HepG2 (cell line): ENCODE data around the gene MRPL2. TPM values are rescaled to one million over a fixed set of nuclear protein-coding genes. Genes with fewer than 3 reads are reported as not detected.

Experiments used
- ATAC-seq: fragments of 200-7000 bp; cut with Tn5 transposase; 3 replicates; pipeline ENCODE4 v1.9.1; 2020; ENCODE audit warnings: mild to moderate bottlenecking, moderate library complexity
- BruUV-seq: library from RNA; stranded (reverse); fragments of 400-500 nt; replicated peaks from 2 replicates; lab custom pipeline; 2021; lab: Mats Ljungman, UMichigan
- CTCF ChIA-PET: fragments of 300-600 bp; formaldehyde crosslinking; extraction: SDS; loops from one replicate; lab custom pipeline; 2021; ENCODE audit warnings: low total read pairs, inconsistent platforms, low intra/inter-chr PET ratio; lab: Yijun Ruan, JAX
- POLR2A ChIA-PET: fragments of 350-600 bp; sonication (Branson Sonifier 250); formaldehyde crosslinking; loops from one replicate; lab custom pipeline; 2020; ENCODE audit warnings: antibody characterized with exemption, inconsistent platforms; lab: Yijun Ruan, JAX
- DNase-seq: peaks from one replicate; pipeline ENCODE4 v3.0.0-alpha.2; 2015; ENCODE audit warnings: low spot score
- FAIRE-seq: peaks from 3 replicates; lab custom pipeline; 2011; peaks lifted over from hg19 to GRCh38; lab: Jason Lieb, UNC
- H2AFZ ChIP-seq: one replicate; pipeline ENCODE4 v1.6.1; 2011; ENCODE audit warnings: low read length, inconsistent platforms
- H3K27ac ChIP-seq: fragments of 300-600 bp; 3 replicates; pipeline ENCODE4 v1.8.0; 2011; ENCODE audit warnings: mixed run types, mild to moderate bottlenecking, mixed read lengths, low read length, inconsistent platforms; ENCODE audit not compliant: insufficient read depth; ENCODE audit errors: extremely low read length
- H3K27me3 ChIP-seq, 2 experiments: fragments of 200-600 bp in 1 of 2; 2 replicates in 1 of 2; 3 replicates in 1 of 2; pipeline versions ENCODE4 v1.6.0 to v1.8.0; 2011; ENCODE audit warnings: low read length in 2 of 2, mild to moderate bottlenecking in 2 of 2, moderate library complexity in 2 of 2, inconsistent platforms in 1 of 2; ENCODE audit not compliant: insufficient read depth in 2 of 2, control insufficient read depth in 1 of 2
- H3K36me3 ChIP-seq, 2 experiments: fragments of 200-600 bp in 1 of 2; replicated peaks in 1 of 2; 2 replicates in 1 of 2; 3 replicates in 1 of 2; pipeline versions ENCODE4 v1.5.1 to v1.8.0; 2011; ENCODE audit warnings: low read length in 2 of 2, inconsistent platforms in 1 of 2; ENCODE audit not compliant: insufficient read depth in 2 of 2, control insufficient read depth in 1 of 2
- H3K4me1 ChIP-seq: 2 replicates; pipeline ENCODE4 v1.5.1; 2012; ENCODE audit warnings: low read length, inconsistent platforms; ENCODE audit not compliant: insufficient read depth
- H3K4me2 ChIP-seq: 2 replicates; pipeline ENCODE4 v1.6.0; 2011; ENCODE audit warnings: low read depth, low read length, inconsistent platforms
- H3K4me3 ChIP-seq, 3 experiments: fragments of 200-600 bp in 1 of 3; sonication (generic), shearing (Covaris generic) in 1 of 3; replicated peaks in 1 of 3; 2 replicates each; pipeline ENCODE4 v1.5.1; 2011 to 2016; ENCODE audit warnings: low read length in 3 of 3, inconsistent platforms in 2 of 3, low read depth in 2 of 3, mild to moderate bottlenecking in 2 of 3, control low read depth in 1 of 3, mixed read lengths in 1 of 3; ENCODE audit not compliant: insufficient read depth in 1 of 3
- H3K79me2 ChIP-seq: one replicate; pipeline ENCODE4 v1.6.1; 2011; ENCODE audit warnings: low read length, inconsistent platforms; ENCODE audit not compliant: insufficient read depth
- H3K9ac ChIP-seq: 2 replicates; pipeline ENCODE4 v1.6.0; 2011; ENCODE audit warnings: mild to moderate bottlenecking, low read depth, low read length, inconsistent platforms; ENCODE audit not compliant: insufficient read depth
- H3K9me3 ChIP-seq: 2 replicates; pipeline ENCODE4 v1.5.1; 2012; ENCODE audit warnings: mild to moderate bottlenecking, low read length
- H4K20me1 ChIP-seq: 2 replicates; pipeline ENCODE4 v1.6.0; 2011; ENCODE audit warnings: inconsistent platforms, mild to moderate bottlenecking, low read length, moderate library complexity; ENCODE audit not compliant: insufficient read depth
- ATM ChIP-seq: fragments of 450-650 bp; IDR thresholded peaks from 2 replicates; pipeline ENCODE4 v1.7.1; 2017; ENCODE audit warnings: mild to moderate bottlenecking, borderline replicate concordance
- CCAR2 ChIP-seq: fragments of 200-400 bp; formaldehyde crosslinking; optimal IDR thresholded peaks from 2 replicates; pipeline ENCODE3; 2018; ENCODE audit warnings: low read depth, mild to moderate bottlenecking, low read length, moderate library complexity
- NFATC3 ChIP-seq: sonication (generic); formaldehyde crosslinking; IDR thresholded peaks from 2 replicates; pipeline ENCODE4 v1.5.1; 2020; ENCODE audit warnings: mild to moderate bottlenecking, missing genetic modification reagents
- PAF1 ChIP-seq: IDR thresholded peaks from 2 replicates; pipeline ENCODE4 v1.6.1; 2016; ENCODE audit warnings: missing genetic modification reagents, missing compliant biosample characterization
- SALL1 ChIP-seq: sonication (generic); formaldehyde crosslinking; IDR thresholded peaks from 2 replicates; pipeline ENCODE4 v1.8.0; 2022; ENCODE audit warnings: mild to moderate bottlenecking, missing genetic modification reagents
- SALL2 ChIP-seq: sonication (generic); formaldehyde crosslinking; IDR thresholded peaks from 2 replicates; pipeline ENCODE4 v1.8.1; 2023; ENCODE audit warnings: mild to moderate bottlenecking, missing genetic modification reagents, inconsistent platforms
- SNAI1 ChIP-seq: sonication (generic); formaldehyde crosslinking; IDR thresholded peaks from 2 replicates; pipeline ENCODE4 v1.5.0; 2020; ENCODE audit warnings: mild to moderate bottlenecking, missing genetic modification reagents, borderline replicate concordance
- ZC3H13 ChIP-seq: sonication (generic); formaldehyde crosslinking; IDR thresholded peaks from 2 replicates; pipeline ENCODE4 v1.8.1; 2023; ENCODE audit warnings: mild to moderate bottlenecking, missing genetic modification reagents, moderate library complexity
- ZNF567 ChIP-seq: sonication (generic); formaldehyde crosslinking; IDR thresholded peaks from 2 replicates; pipeline ENCODE4 v1.8.1; 2023; ENCODE audit warnings: mild to moderate bottlenecking, missing genetic modification reagents, borderline replicate concordance
- ZNF724P ChIP-seq: sonication (generic); formaldehyde crosslinking; IDR thresholded peaks from 2 replicates; pipeline ENCODE4 v1.8.0; 2022; ENCODE audit warnings: missing genetic modification reagents, borderline replicate concordance
- ZNF775 ChIP-seq: sonication (generic); formaldehyde crosslinking; IDR thresholded peaks from 2 replicates; pipeline ENCODE4 v1.4.0; 2020; ENCODE audit warnings: missing genetic modification reagents, mild to moderate bottlenecking, moderate library complexity, borderline replicate concordance
- ZNF782 ChIP-seq: sonication (generic); formaldehyde crosslinking; IDR thresholded peaks from 2 replicates; pipeline ENCODE4 v1.4.0; 2020; ENCODE audit warnings: missing genetic modification reagents, mild to moderate bottlenecking, borderline replicate concordance
- WGBS: methylation state at CpG from one replicate; pipeline ENCODE4 v1.1.6; 2017; ENCODE audit warnings: low lambda C conversion rate; 5-methylcytosine and 5-hydroxymethylcytosine counted together
- in situ Hi-C: cut with HindIII; loops from 2 replicates; pipeline ENCODE4 v1.10.0; 2017; ENCODE audit warnings: low pct_unique_long_range_greater_than_20kb; ENCODE audit not compliant: extremely low pct_ligation_motif_present
- intact Hi-C: fragments of 100-400 bp; cut with micrococcal nuclease; formaldehyde crosslinking; loops from one replicate; pipeline ENCODE4 v1.10.0; 2022; ENCODE audit not compliant: unreplicated experiment
- polyA plus RNA-seq, 8 experiments: library from polyadenylated mRNA; depleted of rRNA in 3 of 8; stranded (reverse) in 7 of 8; unstranded in 1 of 8; fragments of >200 nt; fragmentation: Illumina TruSeq in 4 of 8; extraction: Trizol in 4 of 8; gene quantifications; 2 replicates each; pipeline versions ENCODE4 v1.2.1 to v1.2.3, GENCODE V29; 2011 to 2016; ENCODE audit warnings: low read depth in 4 of 8, missing spikeins in 1 of 8, mixed read lengths in 1 of 8; ENCODE audit not compliant: insufficient read depth in 1 of 8
- total RNA-seq, 5 experiments: library from RNA; depleted of rRNA; stranded (reverse); fragments of >200 nt; fragmentation: Illumina TruSeq; extraction: Trizol; gene quantifications; 2 replicates each; pipeline ENCODE4 v1.2.3, GENCODE V29; 2016; ENCODE audit warnings: low read depth in 1 of 5
- TF ChIP-seq, protein P1 (sequence below): IDR thresholded peaks from 2 replicates; pipeline ENCODE4 v1.6.1; 2018; ENCODE audit warnings: missing genetic modification reagents
- TF ChIP-seq, protein P2 (sequence below): sonication (generic); formaldehyde crosslinking; IDR thresholded peaks from 2 replicates; pipeline ENCODE4 v1.8.1; 2022; ENCODE audit warnings: mild to moderate bottlenecking, missing genetic modification reagents
- TF ChIP-seq, protein P3 (sequence below): sonication (generic); formaldehyde crosslinking; IDR thresholded peaks from 2 replicates; pipeline ENCODE4 v1.8.1; 2023; ENCODE audit warnings: mild to moderate bottlenecking, missing genetic modification reagents
- TF ChIP-seq, protein P4 (sequence below): sonication (generic); formaldehyde crosslinking; IDR thresholded peaks from 2 replicates; pipeline ENCODE4 v1.8.1; 2022; ENCODE audit warnings: low read depth, mild to moderate bottlenecking, missing genetic modification reagents

The MRPL2 gene
- total and polyA plus RNA-seq, 2 of the 13 experiments (the other 11 are each of a cell fraction or from before 2014, with no cell fraction given), result 56.8 to 65.6 TPM

DNA sequence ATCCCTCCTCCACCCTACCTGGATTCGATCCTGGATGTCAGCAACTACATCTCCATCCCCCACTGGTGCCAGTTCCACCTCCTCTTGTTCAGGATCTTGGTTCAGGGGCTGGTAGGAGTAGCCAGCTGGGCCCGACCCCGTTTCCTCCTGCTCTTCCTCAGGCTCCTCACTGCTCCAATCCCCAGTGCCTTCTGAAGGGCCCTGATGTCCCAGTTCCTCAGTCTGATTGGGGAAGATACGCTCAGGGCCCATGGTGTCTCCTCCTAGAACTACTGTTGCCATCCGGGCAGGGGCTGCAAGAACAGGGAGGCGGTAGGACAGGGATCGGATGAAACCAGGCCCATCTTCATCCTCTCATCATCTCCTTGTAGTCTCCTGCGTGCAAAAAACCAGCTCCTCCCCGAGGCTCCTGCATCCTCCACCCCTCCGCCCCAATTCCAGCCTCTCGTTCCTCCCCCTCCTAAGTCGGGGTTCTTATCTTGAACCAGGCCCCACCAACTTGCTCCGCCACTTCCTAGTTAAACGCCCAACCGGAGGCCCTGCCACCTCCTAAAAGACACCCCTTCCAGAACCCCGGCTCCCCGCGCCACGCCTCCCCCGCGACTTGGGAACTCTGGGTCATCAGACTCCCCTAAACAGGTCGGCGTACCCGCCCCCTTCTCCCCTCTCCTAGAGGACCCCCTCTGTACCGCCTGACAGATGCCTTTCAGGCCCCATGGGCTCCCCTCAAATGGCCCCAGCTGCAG is 46.0 kb downstream of the MRPL2 start:
- H3K27me3 ChIP-seq, result no peaks in the 10 kb centered on the region; a peak in 1 of 5 replicates
- H3K79me2 ChIP-seq, result peaks cover 34% of the 10 kb centered on the region
- H3K4me1 ChIP-seq, result peaks cover 38% of the 10 kb centered on the region
- no peaks in the 10 kb centered on the region for H3K9me3 ChIP-seq
- H3K9ac ChIP-seq, result peak overlapping the region; percentile 82
- H3K27ac ChIP-seq, result peak overlapping the region; percentile 31
- ChIA-PET CTCF (no interaction called here), POLR2A (interaction anchor here (0.9 to 5.3 kb wide), 27 partner anchors 10 to 503 kb away, joined by 3 to 76 read pairs (median 8); partner anchors contain the start of genes CNPY3, CUL7, CUL9 and KLC4)
- DNase-seq (no peak), ATAC-seq (no peak; the same call in 2 of the 3 replicates), FAIRE-seq (no peak)
- WGBS, result 2% methylated on average over 25 of the region's 25 CpGs
- in situ Hi-C loops (no loop called here), intact Hi-C loops (loop anchor here (1.0 to 5.0 kb wide), 3 partner anchors 29 to 51 kb away; partner anchors contain the start of genes CUL7, GNMT and PPP2R5D)
- peak overlapping the region; percentile 73 to 91 (median 88) for H3K4me3 ChIP-seq
- H2AFZ ChIP-seq, result no peak overlapping the region
- BruUV-seq, result no TSS peak
- no peaks in the 10 kb centered on the region for H4K20me1 ChIP-seq
- H3K36me3 ChIP-seq, result peaks cover 25 to 58% of the 10 kb centered on the region in 2 experiments
- H3K4me2 ChIP-seq, result peak overlapping the region; percentile 98
- TF ChIP-seq, protein P1, sequence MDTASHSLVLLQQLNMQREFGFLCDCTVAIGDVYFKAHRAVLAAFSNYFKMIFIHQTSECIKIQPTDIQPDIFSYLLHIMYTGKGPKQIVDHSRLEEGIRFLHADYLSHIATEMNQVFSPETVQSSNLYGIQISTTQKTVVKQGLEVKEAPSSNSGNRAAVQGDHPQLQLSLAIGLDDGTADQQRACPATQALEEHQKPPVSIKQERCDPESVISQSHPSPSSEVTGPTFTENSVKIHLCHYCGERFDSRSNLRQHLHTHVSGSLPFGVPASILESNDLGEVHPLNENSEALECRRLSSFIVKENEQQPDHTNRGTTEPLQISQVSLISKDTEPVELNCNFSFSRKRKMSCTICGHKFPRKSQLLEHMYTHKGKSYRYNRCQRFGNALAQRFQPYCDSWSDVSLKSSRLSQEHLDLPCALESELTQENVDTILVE (CRISPR knock-in tag), result no peak
- TF ChIP-seq ZNF782 (CRISPR knock-in tag) (0 out of 2 replicates have a peak, but pooled peaks have one; percentile 20), ZNF775 (no peak), ATM (no peak), CCAR2 (no peak), SNAI1 (0 out of 2 replicates have a peak, but pooled peaks have one; percentile 45), NFATC3 (0 out of 2 replicates have a peak, but pooled peaks have one; percentile 18), PAF1 (CRISPR knock-in tag) (no peak), ZNF567 (CRISPR knock-in tag) (peak; percentile 80; the same call in 1 of the 2 replicates), SALL1 (no peak), SALL2 (CRISPR knock-in tag) (no peak), ZC3H13 (CRISPR knock-in tag) (peak; percentile 46; the same call in 1 of the 2 replicates), ZNF724P (CRISPR knock-in tag) (no peak)
- TF ChIP-seq, protein P2, sequence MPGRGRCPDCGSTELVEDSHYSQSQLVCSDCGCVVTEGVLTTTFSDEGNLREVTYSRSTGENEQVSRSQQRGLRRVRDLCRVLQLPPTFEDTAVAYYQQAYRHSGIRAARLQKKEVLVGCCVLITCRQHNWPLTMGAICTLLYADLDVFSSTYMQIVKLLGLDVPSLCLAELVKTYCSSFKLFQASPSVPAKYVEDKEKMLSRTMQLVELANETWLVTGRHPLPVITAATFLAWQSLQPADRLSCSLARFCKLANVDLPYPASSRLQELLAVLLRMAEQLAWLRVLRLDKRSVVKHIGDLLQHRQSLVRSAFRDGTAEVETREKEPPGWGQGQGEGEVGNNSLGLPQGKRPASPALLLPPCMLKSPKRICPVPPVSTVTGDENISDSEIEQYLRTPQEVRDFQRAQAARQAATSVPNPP (CRISPR knock-in tag), result no peak
- TF ChIP-seq, protein P3, sequence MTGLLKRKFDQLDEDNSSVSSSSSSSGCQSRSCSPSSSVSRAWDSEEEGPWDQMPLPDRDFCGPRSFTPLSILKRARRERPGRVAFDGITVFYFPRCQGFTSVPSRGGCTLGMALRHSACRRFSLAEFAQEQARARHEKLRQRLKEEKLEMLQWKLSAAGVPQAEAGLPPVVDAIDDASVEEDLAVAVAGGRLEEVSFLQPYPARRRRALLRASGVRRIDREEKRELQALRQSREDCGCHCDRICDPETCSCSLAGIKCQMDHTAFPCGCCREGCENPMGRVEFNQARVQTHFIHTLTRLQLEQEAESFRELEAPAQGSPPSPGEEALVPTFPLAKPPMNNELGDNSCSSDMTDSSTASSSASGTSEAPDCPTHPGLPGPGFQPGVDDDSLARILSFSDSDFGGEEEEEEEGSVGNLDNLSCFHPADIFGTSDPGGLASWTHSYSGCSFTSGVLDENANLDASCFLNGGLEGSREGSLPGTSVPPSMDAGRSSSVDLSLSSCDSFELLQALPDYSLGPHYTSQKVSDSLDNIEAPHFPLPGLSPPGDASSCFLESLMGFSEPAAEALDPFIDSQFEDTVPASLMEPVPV (CRISPR knock-in tag), result no peak; the same call in 1 of the 2 replicates
- TF ChIP-seq, protein P4, sequence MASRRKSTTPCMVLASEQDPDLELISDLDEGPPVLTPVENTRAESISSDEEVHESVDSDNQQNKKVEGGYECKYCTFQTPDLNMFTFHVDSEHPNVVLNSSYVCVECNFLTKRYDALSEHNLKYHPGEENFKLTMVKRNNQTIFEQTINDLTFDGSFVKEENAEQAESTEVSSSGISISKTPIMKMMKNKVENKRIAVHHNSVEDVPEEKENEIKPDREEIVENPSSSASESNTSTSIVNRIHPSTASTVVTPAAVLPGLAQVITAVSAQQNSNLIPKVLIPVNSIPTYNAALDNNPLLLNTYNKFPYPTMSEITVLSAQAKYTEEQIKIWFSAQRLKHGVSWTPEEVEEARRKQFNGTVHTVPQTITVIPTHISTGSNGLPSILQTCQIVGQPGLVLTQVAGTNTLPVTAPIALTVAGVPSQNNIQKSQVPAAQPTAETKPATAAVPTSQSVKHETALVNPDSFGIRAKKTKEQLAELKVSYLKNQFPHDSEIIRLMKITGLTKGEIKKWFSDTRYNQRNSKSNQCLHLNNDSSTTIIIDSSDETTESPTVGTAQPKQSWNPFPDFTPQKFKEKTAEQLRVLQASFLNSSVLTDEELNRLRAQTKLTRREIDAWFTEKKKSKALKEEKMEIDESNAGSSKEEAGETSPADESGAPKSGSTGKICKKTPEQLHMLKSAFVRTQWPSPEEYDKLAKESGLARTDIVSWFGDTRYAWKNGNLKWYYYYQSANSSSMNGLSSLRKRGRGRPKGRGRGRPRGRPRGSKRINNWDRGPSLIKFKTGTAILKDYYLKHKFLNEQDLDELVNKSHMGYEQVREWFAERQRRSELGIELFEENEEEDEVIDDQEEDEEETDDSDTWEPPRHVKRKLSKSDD, result 0 out of 2 replicates have a peak, but pooled peaks have one; percentile 15
